Measurements from ENCODE around the gene ARMC12. TPM values are rescaled to one million over a fixed set of nuclear protein-coding genes. Genes with fewer than 3 reads are reported as not detected.

The ARMC12 gene
- total and polyA plus RNA-seq, 2 of the 13 experiments (the other 11 are each of a cell fraction or from before 2014, with no cell fraction given) = 1.3 TPM; not detected in 1

DNA sequence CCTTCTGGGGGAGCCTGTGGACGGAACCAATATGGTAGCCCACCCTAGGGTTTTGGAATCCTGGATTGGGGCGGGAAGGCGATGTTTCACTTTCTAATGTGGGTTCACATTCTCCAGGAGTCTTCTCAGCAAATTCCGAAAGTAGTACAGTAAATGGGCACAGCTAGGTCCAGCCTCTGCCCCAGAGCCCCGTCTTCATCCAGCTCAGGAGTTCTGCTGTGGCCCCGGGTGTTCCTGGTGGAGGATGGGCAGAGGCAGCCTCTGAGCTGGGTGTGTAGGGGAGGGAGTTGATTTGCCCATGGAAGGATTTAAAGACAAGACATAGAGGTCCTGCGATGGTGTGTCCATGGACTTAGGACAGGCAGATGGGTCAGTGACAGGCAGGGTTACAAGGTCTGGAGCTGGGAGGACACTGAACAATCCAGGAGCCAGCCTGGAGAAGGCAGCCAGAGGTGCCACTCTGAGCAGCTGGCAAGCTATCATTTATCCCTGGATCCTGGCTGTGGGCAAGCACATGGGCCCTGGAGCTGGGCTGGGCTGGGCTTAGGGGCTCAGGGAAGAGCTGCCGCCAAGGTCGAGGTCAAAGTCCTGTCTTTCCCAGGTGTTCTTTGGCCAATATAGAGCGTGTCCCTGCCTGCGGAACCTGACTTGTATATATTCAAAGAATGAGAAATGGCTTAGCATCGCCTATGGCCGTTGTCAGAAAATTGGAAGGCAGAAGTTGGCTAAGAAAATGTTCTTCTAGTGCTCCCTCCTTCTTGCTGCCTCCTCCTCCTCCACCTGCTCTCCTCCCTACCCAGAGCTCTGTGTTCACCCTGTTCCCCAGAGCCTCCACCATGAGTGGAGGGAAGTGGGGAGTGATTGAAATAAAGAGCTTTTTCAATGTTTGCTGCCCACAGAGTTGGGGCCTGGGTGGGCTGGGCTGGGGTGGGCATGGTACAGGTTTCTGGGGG, 50.7 kb downstream of the ARMC12 start:
- DNase-seq (ENCODE audit: low spot score) (peak; percentile 36), ATAC-seq (peak; percentile 82), FAIRE-seq (no peak)
- ChIA-PET CTCF (ENCODE audit: low intra/inter-chr PET ratio, low total read pairs) (no interaction called here), POLR2A (no interaction called here)
- H3K36me3 ChIP-seq (replicated peaks in 1 of 2; ENCODE audit: control insufficient read depth in 1 of 2, insufficient read depth in 2 of 2, low read length in 2 of 2) = no peaks in the 10 kb centered on the region
- H3K27ac ChIP-seq (ENCODE audit: extremely low read length, insufficient read depth, low read length) = no peak overlapping the region
- no TSS peak for BruUV-seq (replicated peaks)
- peaks cover under 1 to 18% of the 10 kb centered on the region in 2 experiments; a peak in 3 of 5 replicates for H3K27me3 ChIP-seq (ENCODE audit: control insufficient read depth in 1 of 2, insufficient read depth in 2 of 2, low read length in 2 of 2)
- no peaks in the 10 kb centered on the region for H3K79me2 ChIP-seq (ENCODE audit: insufficient read depth, low read length)
- H3K4me2 ChIP-seq (ENCODE audit: low read depth, low read length) = peak overlapping the region; percentile 18; the same call in 1 of the 2 replicates
- peaks cover 18% of the 10 kb centered on the region for H3K4me1 ChIP-seq (ENCODE audit: insufficient read depth, low read length)
- in situ Hi-C loops (cut with HindIII; ENCODE audit: extremely low pct_ligation_motif_present, low pct_unique_long_range_greater_than_20kb) (no loop called here), intact Hi-C loops (cut with micrococcal nuclease; ENCODE audit: unreplicated experiment) (no loop called here)
- H2AFZ ChIP-seq (ENCODE audit: low read length) = no peak overlapping the region
- no peaks in the 10 kb centered on the region for H3K9me3 ChIP-seq (ENCODE audit: low read length)
- H3K9ac ChIP-seq (ENCODE audit: insufficient read depth, low read depth, low read length) = no peak overlapping the region
- H3K4me3 ChIP-seq (replicated peaks in 1 of 3; ENCODE audit: insufficient read depth in 1 of 3, low read depth in 2 of 3, low read length in 3 of 3) = no peak overlapping the region; a peak in 1 of 6 replicates
- WGBS (ENCODE audit: low lambda C conversion rate) = 31% methylated on average over 13 of the region's 13 CpGs
- no peaks in the 10 kb centered on the region for H4K20me1 ChIP-seq (ENCODE audit: insufficient read depth, low read length)
- TF ChIP-seq ZNF263 (CRISPR knock-in tag; IDR thresholded peaks at IDR 0.05) = peak; percentile 59; the same call in 1 of the 2 replicates
- TF ChIP-seq ZNF326 (CRISPR knock-in tag; IDR thresholded peaks at IDR 0.05; ENCODE audit: borderline replicate concordance) = no peak
- TF ChIP-seq YEATS2 (CRISPR knock-in tag; IDR thresholded peaks at IDR 0.05; ENCODE audit: borderline replicate concordance) = no peak
- TF ChIP-seq ZNF687 (CRISPR knock-in tag; IDR thresholded peaks at IDR 0.05) = peak; percentile 30; the same call in 1 of the 2 replicates
- peak; percentile 50; the same call in 1 of the 2 replicates for TF ChIP-seq ZNF691 (CRISPR knock-in tag; IDR thresholded peaks at IDR 0.05; ENCODE audit: borderline replicate concordance, low read depth)
- TF ChIP-seq SOX6 (IDR thresholded peaks at IDR 0.05) = no peak
- no peak for TF ChIP-seq SOX6 (CRISPR knock-in tag; IDR thresholded peaks at IDR 0.05)
- no peak for TF ChIP-seq E2F1 (CRISPR knock-in tag; IDR thresholded peaks at IDR 0.05)
- TF ChIP-seq ZNF225 (CRISPR knock-in tag; IDR thresholded peaks at IDR 0.05) = 0 out of 2 replicates have a peak, but pooled peaks have one; percentile 55
- 0 out of 2 replicates have a peak, but pooled peaks have one; percentile 56 for TF ChIP-seq MEIS1 (CRISPR knock-in tag; IDR thresholded peaks at IDR 0.05; ENCODE audit: borderline replicate concordance)
- no peak for TF ChIP-seq SATB2 (CRISPR knock-in tag; IDR thresholded peaks at IDR 0.05)
- TF ChIP-seq PITX1 (CRISPR knock-in tag; IDR thresholded peaks at IDR 0.05) = peak; percentile 20; the same call in 1 of the 2 replicates
- TF ChIP-seq HNF4A (CRISPR knock-in tag; IDR thresholded peaks at IDR 0.05) = peak; percentile 85
- no peak for TF ChIP-seq THAP11 (CRISPR knock-in tag; IDR thresholded peaks at IDR 0.05)
- no peak for TF ChIP-seq KAT8 (CRISPR knock-in tag; IDR thresholded peaks at IDR 0.05)
- TF ChIP-seq ZNF768 (CRISPR knock-in tag; IDR thresholded peaks at IDR 0.05) = no peak
- peak; percentile 29; the same call in 1 of the 2 replicates for TF ChIP-seq NCOR1 (IDR thresholded peaks at IDR 0.05; ENCODE audit: borderline replicate concordance, low read length)
- no peak for TF ChIP-seq ZNF34 (CRISPR knock-in tag; IDR thresholded peaks at IDR 0.05; ENCODE audit: borderline replicate concordance)

Data from HepG2 (cell line).